ENCODE data around the gene MYO18B. TPM values are rescaled to one million over a fixed set of nuclear protein-coding genes. Genes with fewer than 3 reads are reported as not detected.

The MYO18B gene
- total RNA-seq, 2 donors from 2014 or later, result 0.11 TPM; not detected in 1

GRCh38 chr22:26065847-26066246 is 323.9 kb downstream of the MYO18B start:
- TF ChIP-seq CTCF (IDR thresholded peaks at IDR 0.05), result no peak
- H3K9me3 ChIP-seq, result no peaks in the 10 kb centered on the region
- no peak overlapping the region for H3K9ac ChIP-seq (ENCODE audit: low read depth in 2 of 2, low read length in 2 of 2)
- intact Hi-C loops (cut with DNase I), result no loop called here
- no peak overlapping the region for H3K4me3 ChIP-seq
- no peaks in the 10 kb centered on the region for H3K27me3 ChIP-seq
- no peaks in the 10 kb centered on the region for H3K4me1 ChIP-seq
- H3K27ac ChIP-seq, result no peak overlapping the region
- DNase-seq, result no peak
- H3K36me3 ChIP-seq, result no peaks in the 10 kb centered on the region

GRCh38 chr22:26066534-26066933 is 324.5 kb downstream of the MYO18B start:
- Histone ChIP-seq H3K4me3 (no peak overlapping the region), H3K27me3 (no peaks in the 10 kb centered on the region), H3K36me3 (no peaks in the 10 kb centered on the region), H3K9me3 (no peaks in the 10 kb centered on the region), H3K9ac (ENCODE audit: low read depth in 2 of 2, low read length in 2 of 2) (no peak overlapping the region), H3K4me1 (no peaks in the 10 kb centered on the region), H3K27ac (no peak overlapping the region)
- TF ChIP-seq CTCF (IDR thresholded peaks at IDR 0.05), result no peak
- DNase-seq, result no peak
- intact Hi-C loops (cut with DNase I), result no loop called here

- Histone ChIP-seq H3K4me3 (no peak overlapping the region), H3K9ac (ENCODE audit: low read depth in 2 of 2, low read length in 2 of 2) (no peak overlapping the region), H3K9me3 (no peaks in the 10 kb centered on the region), H3K27me3 (no peaks in the 10 kb centered on the region), H3K36me3 (no peaks in the 10 kb centered on the region), H3K4me1 (no peaks in the 10 kb centered on the region), H3K27ac (no peak overlapping the region)
- intact Hi-C loops (cut with DNase I), result no loop called here
- no peak for TF ChIP-seq CTCF (IDR thresholded peaks at IDR 0.05)
- DNase-seq, result no peak
Observed at GRCh38 chr22:26068571-26068970, 326.6 kb downstream of the MYO18B start.

GRCh38 chr22:26072621-26073020 is 330.6 kb downstream of the MYO18B start:
- Histone ChIP-seq H3K27ac (no peak overlapping the region), H3K9me3 (no peaks in the 10 kb centered on the region), H3K4me3 (no peak overlapping the region), H3K9ac (ENCODE audit: low read depth in 2 of 2, low read length in 2 of 2) (no peak overlapping the region), H3K36me3 (no peaks in the 10 kb centered on the region), H3K4me1 (no peaks in the 10 kb centered on the region), H3K27me3 (no peaks in the 10 kb centered on the region)
- no peak for DNase-seq
- intact Hi-C loops (cut with DNase I), result no loop called here
- TF ChIP-seq CTCF (IDR thresholded peaks at IDR 0.05), result no peak

- Histone ChIP-seq H3K9ac (ENCODE audit: low read depth in 2 of 2, low read length in 2 of 2) (no peak overlapping the region), H3K9me3 (no peaks in the 10 kb centered on the region), H3K36me3 (no peaks in the 10 kb centered on the region), H3K4me1 (no peaks in the 10 kb centered on the region), H3K27me3 (no peaks in the 10 kb centered on the region), H3K27ac (no peak overlapping the region), H3K4me3 (no peak overlapping the region)
- intact Hi-C loops (cut with DNase I), result no loop called here
- TF ChIP-seq CTCF (IDR thresholded peaks at IDR 0.05), result no peak
- DNase-seq, result no peak
Observed at GRCh38 chr22:26075251-26075650, 333.3 kb downstream of the MYO18B start.

GRCh38 chr22:26079009-26079408 is 337.0 kb downstream of the MYO18B start:
- Histone ChIP-seq H3K27me3 (no peaks in the 10 kb centered on the region), H3K36me3 (no peaks in the 10 kb centered on the region), H3K9me3 (no peaks in the 10 kb centered on the region), H3K4me1 (no peaks in the 10 kb centered on the region), H3K9ac (ENCODE audit: low read depth in 2 of 2, low read length in 2 of 2) (no peak overlapping the region), H3K4me3 (no peak overlapping the region), H3K27ac (no peak overlapping the region)
- no peak for TF ChIP-seq CTCF (IDR thresholded peaks at IDR 0.05)
- intact Hi-C loops (cut with DNase I), result no loop called here
- no peak for DNase-seq

Measured in colonic mucosa (tissue), 4 donors.